Vagina (tissue), 2 donors: ENCODE data around the gene SNED1.

Experiments
- POLR2A ChIP-seq, 2 donors: fragments of 450-650 bp; IDR thresholded peaks; one replicate each; pipeline ENCODE4 v1.6.1; 2017; ENCODE audit warnings: antibody characterized with exemption in 2 of 2, mild to moderate bottlenecking in 2 of 2, moderate library complexity in 2 of 2
- POLR2AphosphoS5 ChIP-seq, 2 donors: sonication (generic); formaldehyde crosslinking; IDR thresholded peaks; one replicate each; pipeline ENCODE4 v1.9.0; 2017; ENCODE audit warnings: antibody characterized with exemption in 2 of 2, mild to moderate bottlenecking in 2 of 2, low read depth in 1 of 2; ENCODE audit not compliant: insufficient read depth in 1 of 2
- TF ChIP-seq, protein P1 (sequence below), 3 experiments: fragments of 450-650 bp in 2 of 3; fragments of 200-600 bp in 1 of 3; sonication (generic) in 1 of 3; IDR thresholded peaks; one replicate each; pipeline ENCODE4 v1.5.1; 2017 to 2019; ENCODE audit warnings: antibody characterized with exemption in 3 of 3, mild to moderate bottlenecking in 2 of 3, moderate library complexity in 2 of 3

DNA sequence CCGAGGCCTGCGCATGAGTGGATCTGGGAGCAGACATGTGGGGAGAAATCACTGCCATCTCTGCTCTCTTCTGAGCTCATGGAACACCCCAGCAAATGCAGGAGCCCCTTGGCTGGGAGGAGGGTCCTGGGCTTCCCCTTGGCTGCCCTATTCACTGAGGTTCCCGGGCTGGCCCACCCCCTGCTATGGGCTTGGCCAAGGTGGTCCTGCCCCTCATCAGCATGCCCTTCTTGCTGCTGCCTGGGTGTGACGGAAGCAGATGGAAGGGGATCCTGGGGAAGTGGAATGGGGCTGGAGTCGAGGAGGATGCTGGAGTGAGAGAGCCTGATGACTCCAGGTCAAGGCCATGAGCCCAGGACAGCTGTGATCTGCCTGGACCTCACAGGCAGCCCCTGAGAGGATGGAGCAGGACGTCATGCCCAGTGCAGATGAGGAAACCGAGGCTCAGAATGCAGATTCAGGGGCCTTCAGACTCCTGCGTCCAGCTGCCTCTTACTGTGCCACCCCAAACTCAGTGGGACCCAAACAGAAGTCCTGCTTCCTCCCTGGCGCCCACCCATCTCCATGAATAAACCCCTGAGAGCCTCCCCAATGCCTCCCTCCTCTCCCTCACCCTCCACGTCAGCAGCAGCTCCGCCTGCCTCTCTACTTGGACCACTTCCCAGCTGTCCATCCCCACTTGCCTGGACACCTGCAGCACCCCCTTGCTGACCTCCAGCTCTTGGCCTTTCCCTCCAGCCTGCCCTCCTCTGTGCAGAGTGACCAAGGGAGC, 4.0 kb downstream of the SNED1 start:
- TF ChIP-seq, protein P1, sequence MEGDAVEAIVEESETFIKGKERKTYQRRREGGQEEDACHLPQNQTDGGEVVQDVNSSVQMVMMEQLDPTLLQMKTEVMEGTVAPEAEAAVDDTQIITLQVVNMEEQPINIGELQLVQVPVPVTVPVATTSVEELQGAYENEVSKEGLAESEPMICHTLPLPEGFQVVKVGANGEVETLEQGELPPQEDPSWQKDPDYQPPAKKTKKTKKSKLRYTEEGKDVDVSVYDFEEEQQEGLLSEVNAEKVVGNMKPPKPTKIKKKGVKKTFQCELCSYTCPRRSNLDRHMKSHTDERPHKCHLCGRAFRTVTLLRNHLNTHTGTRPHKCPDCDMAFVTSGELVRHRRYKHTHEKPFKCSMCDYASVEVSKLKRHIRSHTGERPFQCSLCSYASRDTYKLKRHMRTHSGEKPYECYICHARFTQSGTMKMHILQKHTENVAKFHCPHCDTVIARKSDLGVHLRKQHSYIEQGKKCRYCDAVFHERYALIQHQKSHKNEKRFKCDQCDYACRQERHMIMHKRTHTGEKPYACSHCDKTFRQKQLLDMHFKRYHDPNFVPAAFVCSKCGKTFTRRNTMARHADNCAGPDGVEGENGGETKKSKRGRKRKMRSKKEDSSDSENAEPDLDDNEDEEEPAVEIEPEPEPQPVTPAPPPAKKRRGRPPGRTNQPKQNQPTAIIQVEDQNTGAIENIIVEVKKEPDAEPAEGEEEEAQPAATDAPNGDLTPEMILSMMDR (IDR thresholded peaks at IDR 0.05) = no peak
- TF ChIP-seq POLR2A (IDR thresholded peaks at IDR 0.05) = no peak
- TF ChIP-seq POLR2AphosphoS5 (IDR thresholded peaks at IDR 0.05; ENCODE audit: insufficient read depth in 1 of 2, low read depth in 1 of 2) = no peak
